Astrocyte (in vitro differentiated cells and primary cell): ENCODE measurements around the gene DOK6.

Experiments used
- EZH2 ChIP-seq: IDR thresholded peaks from 2 replicates; pipeline ENCODE4 v1.6.1; 2012; ENCODE audit warnings: mild to moderate bottlenecking, low read length, inconsistent platforms; ENCODE audit not compliant: insufficient read depth
- TF ChIP-seq, protein P1 (sequence below): IDR thresholded peaks from 2 replicates; pipeline ENCODE4 v1.5.1; 2011; ENCODE audit warnings: low read depth, mild to moderate bottlenecking, inconsistent platforms, low read length, moderate library complexity; ENCODE audit not compliant: insufficient read depth

DNA sequence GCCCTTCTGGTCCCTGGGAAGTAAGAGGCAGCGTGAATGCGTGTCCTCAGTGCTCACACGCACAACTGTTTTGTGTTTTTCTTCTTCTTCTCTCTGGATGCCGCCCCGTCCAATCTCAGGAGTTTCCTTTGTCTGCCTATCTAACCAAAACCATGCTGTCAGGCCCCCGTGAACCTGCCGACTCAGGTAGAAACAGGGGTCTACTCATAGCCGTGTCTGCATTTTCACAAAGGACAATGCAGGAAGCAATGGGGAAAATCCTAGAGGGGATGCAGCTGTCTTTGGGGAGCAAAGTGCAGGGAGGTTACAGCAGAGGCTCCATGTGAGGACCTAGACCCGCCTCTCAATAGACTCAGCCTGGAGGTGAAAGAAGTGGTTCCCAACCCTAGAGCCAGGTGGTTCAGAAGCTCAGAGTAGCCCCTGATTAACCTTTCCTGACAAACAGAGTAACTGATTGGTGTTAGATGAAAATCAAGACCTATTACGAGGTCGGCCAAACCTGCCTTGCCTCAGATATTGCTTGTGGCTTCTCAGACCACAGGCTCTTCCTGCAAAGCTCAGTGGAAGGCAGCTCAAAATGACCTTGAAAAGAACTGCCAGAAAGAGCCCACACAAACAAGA is 497.7 kb downstream of the DOK6 start:
- TF ChIP-seq, protein P1, sequence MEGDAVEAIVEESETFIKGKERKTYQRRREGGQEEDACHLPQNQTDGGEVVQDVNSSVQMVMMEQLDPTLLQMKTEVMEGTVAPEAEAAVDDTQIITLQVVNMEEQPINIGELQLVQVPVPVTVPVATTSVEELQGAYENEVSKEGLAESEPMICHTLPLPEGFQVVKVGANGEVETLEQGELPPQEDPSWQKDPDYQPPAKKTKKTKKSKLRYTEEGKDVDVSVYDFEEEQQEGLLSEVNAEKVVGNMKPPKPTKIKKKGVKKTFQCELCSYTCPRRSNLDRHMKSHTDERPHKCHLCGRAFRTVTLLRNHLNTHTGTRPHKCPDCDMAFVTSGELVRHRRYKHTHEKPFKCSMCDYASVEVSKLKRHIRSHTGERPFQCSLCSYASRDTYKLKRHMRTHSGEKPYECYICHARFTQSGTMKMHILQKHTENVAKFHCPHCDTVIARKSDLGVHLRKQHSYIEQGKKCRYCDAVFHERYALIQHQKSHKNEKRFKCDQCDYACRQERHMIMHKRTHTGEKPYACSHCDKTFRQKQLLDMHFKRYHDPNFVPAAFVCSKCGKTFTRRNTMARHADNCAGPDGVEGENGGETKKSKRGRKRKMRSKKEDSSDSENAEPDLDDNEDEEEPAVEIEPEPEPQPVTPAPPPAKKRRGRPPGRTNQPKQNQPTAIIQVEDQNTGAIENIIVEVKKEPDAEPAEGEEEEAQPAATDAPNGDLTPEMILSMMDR, result no peak
- no peak for TF ChIP-seq EZH2
